GM10248 (cell line): Measurements from ENCODE around the gene SIGLEC7.
A peak's percentile ranks its signal among the peaks of the same experiment; 100 is the strongest.

Experiments
- CTCF ChIA-PET: fragments of 300-600 bp; sonication (Branson Sonifier 250); formaldehyde crosslinking; extraction: SDS; loops from one replicate; lab custom pipeline; 2021; ENCODE audit warnings: antibody characterized with exemption; lab: Yijun Ruan, JAX
- POLR2A ChIA-PET: fragments of 350-650 bp; sonication (Branson Sonifier 250); formaldehyde crosslinking; extraction: SDS; loops from one replicate; lab custom pipeline; 2020; ENCODE audit warnings: antibody characterized with exemption; lab: Yijun Ruan, JAX
- DNase-seq: peaks from one replicate; pipeline ENCODE4 v3.0.0; 2012; ENCODE audit errors: extremely low spot score
- TF ChIP-seq, protein P1 (sequence below): IDR thresholded peaks from 2 replicates; pipeline ENCODE4 v1.5.1; 2012; ENCODE audit warnings: mild to moderate bottlenecking, low read depth; ENCODE audit errors: extremely low read depth, missing control alignments, control extremely low read depth

SIGLEC7 gene

DNA sequence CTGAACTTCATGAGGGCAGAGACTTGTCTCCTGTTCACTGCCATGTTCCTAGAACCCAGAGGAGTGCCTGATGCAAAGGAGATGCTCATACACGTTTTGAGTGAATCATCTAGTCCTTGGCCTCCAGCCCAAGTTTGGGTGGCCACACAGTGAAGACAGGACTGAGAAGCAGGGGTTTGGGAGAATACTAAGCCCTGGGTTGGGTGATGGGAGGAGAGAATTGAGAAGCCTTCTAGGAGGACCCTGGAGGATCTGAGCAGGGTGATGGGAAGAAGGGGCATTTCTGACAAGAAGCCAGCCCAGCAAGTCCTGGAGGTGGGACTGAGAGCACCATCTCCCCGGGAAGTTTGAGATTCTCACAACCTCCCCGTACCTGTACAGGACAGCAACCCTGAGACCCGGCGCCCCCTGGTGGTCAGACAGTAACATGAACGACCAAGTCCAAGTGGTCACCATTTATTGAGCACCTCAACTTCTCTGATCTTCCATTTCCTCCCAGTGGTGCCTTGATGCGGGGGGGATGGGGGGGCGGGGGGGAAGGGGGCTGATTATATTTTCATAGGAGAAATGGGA lies 44.8 kb upstream of the SIGLEC7 start:
- DNase-seq = peak; percentile 81
- CTCF ChIA-PET = interaction anchor here (1.1 to 3.7 kb wide), 7 partner anchors 7 to 175 kb away, joined by 3 to 19 read pairs (median 9); partner anchors contain the start of gene KLK10
- POLR2A ChIA-PET = no interaction called here
- TF ChIP-seq, protein P1, sequence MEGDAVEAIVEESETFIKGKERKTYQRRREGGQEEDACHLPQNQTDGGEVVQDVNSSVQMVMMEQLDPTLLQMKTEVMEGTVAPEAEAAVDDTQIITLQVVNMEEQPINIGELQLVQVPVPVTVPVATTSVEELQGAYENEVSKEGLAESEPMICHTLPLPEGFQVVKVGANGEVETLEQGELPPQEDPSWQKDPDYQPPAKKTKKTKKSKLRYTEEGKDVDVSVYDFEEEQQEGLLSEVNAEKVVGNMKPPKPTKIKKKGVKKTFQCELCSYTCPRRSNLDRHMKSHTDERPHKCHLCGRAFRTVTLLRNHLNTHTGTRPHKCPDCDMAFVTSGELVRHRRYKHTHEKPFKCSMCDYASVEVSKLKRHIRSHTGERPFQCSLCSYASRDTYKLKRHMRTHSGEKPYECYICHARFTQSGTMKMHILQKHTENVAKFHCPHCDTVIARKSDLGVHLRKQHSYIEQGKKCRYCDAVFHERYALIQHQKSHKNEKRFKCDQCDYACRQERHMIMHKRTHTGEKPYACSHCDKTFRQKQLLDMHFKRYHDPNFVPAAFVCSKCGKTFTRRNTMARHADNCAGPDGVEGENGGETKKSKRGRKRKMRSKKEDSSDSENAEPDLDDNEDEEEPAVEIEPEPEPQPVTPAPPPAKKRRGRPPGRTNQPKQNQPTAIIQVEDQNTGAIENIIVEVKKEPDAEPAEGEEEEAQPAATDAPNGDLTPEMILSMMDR = peak; percentile 77

DNA sequence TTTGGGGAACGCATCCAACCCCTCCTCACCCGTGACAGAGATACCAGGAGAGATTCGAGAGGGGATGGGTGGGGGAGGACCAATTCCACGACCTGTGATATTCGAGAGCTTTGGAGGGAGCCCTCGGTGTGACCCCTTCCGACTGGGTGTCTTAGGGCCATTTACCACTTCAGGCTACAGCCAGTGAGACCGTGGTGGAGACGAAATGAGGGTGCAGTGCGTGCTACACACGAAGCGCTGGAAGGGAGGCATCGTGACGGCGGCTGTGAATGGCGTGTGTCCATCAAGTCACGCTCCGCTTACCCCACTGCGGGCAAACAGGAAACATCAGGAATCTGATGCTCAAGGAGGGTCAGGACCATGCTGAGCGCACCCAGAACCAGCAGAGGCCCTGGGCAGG lies 44.3 kb upstream of the SIGLEC7 start:
- CTCF ChIA-PET = no interaction called here
- TF ChIP-seq, protein P1 = no peak
- DNase-seq = no peak
- POLR2A ChIA-PET = no interaction called here

DNA sequence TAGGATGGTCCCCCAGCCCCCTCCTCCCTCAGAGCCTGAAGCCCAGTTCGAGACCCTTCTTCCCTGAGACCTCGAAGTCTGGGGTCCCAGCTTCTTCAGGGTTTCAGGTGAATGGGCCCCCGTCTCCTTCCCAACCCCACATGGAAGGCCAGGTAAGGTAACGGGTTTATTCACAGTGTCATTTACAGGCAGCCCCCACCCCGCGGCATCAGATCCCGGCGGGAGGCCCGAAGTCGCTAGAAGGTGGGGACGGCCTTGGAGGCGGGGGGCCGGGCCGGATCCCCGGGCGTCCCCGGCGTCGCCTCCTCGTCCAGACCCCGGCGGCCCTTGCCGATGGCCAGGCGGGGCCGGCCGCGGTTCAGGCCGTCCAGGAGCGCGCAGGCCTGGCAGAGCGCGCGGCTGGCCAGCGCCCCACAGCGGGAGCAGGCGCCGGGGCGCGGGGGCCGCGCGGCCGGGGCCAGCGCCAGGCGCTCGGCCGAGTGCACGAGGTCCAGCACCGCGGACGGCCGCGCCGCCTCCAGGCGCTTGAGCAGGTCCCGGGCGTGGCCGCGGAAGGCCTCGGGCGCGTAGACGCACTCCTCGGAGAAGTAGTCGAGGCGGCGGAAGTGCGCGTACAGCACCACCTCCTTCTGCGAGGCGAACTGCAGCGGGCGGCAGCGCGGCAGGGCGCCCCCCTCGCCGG lies 43.6 kb upstream of the SIGLEC7 start:
- TF ChIP-seq, protein P1 = peak; percentile 11
- no peak for DNase-seq
- POLR2A ChIA-PET = no interaction called here
- CTCF ChIA-PET = no interaction called here

DNA sequence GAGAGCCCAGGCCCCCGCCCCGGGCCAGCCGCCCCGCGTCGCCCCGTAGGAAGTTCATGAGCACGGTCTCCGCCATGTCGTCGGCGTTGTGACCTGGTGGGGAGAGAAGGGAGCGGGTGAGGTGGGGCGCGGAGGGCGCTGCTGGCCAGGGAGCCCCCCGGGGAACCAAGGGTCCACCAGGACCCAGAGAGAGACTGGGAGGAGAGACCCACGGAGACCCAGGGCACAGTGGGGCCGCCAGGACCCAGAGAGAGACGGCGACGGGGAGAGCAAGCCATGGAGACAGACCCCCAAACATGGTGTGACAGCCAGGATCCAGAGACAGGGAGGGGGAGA lies 43.1 kb upstream of the SIGLEC7 start:
- TF ChIP-seq, protein P1 = no peak
- CTCF ChIA-PET = no interaction called here
- POLR2A ChIA-PET = no interaction called here
- no peak for DNase-seq

DNA sequence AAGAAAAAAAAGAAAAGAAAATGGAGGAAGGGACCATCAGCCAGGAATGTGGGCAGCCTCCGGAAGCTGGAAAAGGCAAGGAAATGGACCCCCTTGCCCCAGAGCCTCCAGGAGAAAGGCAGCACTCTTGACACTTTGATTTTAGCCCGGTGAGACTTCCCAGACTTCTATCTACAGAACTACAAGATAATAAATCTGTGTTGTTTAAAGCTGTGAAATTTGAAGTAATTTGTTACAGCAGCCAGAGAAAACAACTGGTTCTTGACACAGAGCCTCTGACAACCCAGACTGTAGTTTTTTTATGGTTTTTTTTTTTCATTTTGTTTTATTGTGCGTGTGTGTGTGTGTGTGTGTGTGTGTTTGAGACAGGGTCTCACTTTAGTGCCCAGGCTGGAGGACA lies 41.5 kb upstream of the SIGLEC7 start:
- CTCF ChIA-PET = interaction anchor here (1.2 to 1.5 kb wide), 2 partner anchors 20 to 732 kb away, joined by 3 read pairs; no protein-coding TSS in a partner anchor

DNA sequence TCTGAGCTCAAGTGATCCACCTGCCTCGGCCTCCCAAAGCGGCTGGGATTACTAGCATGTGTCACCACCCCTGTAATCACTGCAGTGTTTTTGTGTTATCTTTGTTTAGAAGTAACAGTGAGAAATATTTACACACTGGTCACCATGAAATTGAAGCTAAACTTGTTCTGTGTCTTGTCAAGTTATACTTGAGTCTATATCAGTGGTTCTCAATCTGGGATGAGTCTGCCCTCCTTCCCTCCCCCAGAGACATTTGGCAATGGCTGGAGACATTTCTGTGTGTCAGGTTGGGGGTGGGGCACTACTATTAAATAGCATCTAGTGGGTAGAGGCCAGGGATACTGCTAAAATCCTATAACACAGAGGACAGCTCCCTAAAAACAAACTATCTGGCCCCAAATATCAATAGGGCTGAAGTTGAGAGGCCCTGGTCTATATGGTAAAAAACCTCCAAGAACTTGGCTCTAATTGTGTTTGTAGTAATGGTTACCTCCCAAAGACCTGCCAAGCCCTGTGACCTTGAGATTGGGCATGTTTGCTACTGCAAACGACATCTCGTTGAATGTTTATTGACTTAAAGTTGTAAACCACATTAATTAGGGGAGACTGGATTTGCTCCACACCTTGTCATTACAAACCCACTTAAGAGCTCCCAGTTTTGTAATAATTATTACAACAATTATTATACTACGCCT lies 40.8 kb upstream of the SIGLEC7 start:
- POLR2A ChIA-PET = no interaction called here
- DNase-seq = no peak
- TF ChIP-seq, protein P1 = no peak
- CTCF ChIA-PET = interaction anchor here (1.2 to 1.6 kb wide), 2 partner anchors 58 to 733 kb away, joined by 3 read pairs; no protein-coding TSS in a partner anchor

More for the DNA sequence above, 41.5 kb upstream of the SIGLEC7 start:
- no peak for DNase-seq
- TF ChIP-seq, protein P1 = no peak
- POLR2A ChIA-PET = no interaction called here
